H1 (cell line): Measurements from ENCODE around the gene ZNRF3. TPM values are rescaled to one million over a fixed set of nuclear protein-coding genes. Genes with fewer than 3 reads are reported as not detected.

ENCODE experiments used
- ATF3 ChIP-seq: IDR thresholded peaks from 2 replicates; pipeline ENCODE4 v1.6.1; 2011; ENCODE audit warnings: low read depth, mild to moderate bottlenecking, low read length; ENCODE audit not compliant: insufficient read depth
- BRCA1 ChIP-seq: IDR thresholded peaks from 2 replicates; pipeline ENCODE4 v1.6.1; 2012; ENCODE audit warnings: low read depth, low read length, improper control_type of control experiment
- CREB1 ChIP-seq: IDR thresholded peaks from 2 replicates; pipeline ENCODE4 v1.6.1; 2012; ENCODE audit warnings: inconsistent platforms
- CTCF ChIP-seq, 3 experiments: IDR thresholded peaks; 1 replicate in 2 of 3; 2 replicates in 1 of 3; pipeline versions ENCODE4 v1.5.1 to v1.6.1; 2011; ENCODE audit warnings: low read length in 3 of 3, mild to moderate bottlenecking in 3 of 3, inconsistent platforms in 2 of 3, low read depth in 1 of 3, moderate library complexity in 1 of 3; ENCODE audit not compliant: insufficient read depth in 1 of 3; ENCODE audit errors: control extremely low read depth in 1 of 3
- EGR1 ChIP-seq: IDR thresholded peaks from 2 replicates; pipeline ENCODE4 v1.6.1; 2011; ENCODE audit warnings: low read depth, low read length, borderline replicate concordance
- FOSL1 ChIP-seq: IDR thresholded peaks from 2 replicates; pipeline ENCODE4 v1.6.1; 2011; ENCODE audit warnings: mild to moderate bottlenecking, low read depth, low read length, moderate library complexity; ENCODE audit not compliant: insufficient read depth
- GABPA ChIP-seq: IDR thresholded peaks from 2 replicates; pipeline ENCODE4 v1.6.1; 2011; ENCODE audit warnings: mild to moderate bottlenecking, low read length, moderate library complexity, borderline replicate concordance; ENCODE audit not compliant: insufficient read depth
- JUND ChIP-seq: IDR thresholded peaks from 2 replicates; pipeline ENCODE4 v1.6.1; 2011; ENCODE audit warnings: mild to moderate bottlenecking, improper control_type of control experiment, low read length
- KDM4A ChIP-seq: IDR thresholded peaks from one replicate; pipeline ENCODE4 v1.7.1; 2012; ENCODE audit warnings: low read depth, mild to moderate bottlenecking, moderate library complexity, low read length, inconsistent platforms; ENCODE audit not compliant: severe bottlenecking
- KDM5A ChIP-seq: fragments of 200-600 bp; IDR thresholded peaks from 2 replicates; pipeline ENCODE4 v1.7.1; 2012; ENCODE audit warnings: mild to moderate bottlenecking, low read length, inconsistent platforms, mixed read lengths
- NANOG ChIP-seq: IDR thresholded peaks from 2 replicates; pipeline ENCODE4 v1.6.1; 2011; ENCODE audit warnings: low read length, low read depth, mild to moderate bottlenecking, inconsistent platforms; ENCODE audit not compliant: insufficient read depth, poor library complexity, severe bottlenecking
- POLR2A ChIP-seq, 2 experiments: IDR thresholded peaks; 1 replicate in 1 of 2; 2 replicates in 1 of 2; pipeline ENCODE4 v1.6.1; 2011; ENCODE audit warnings: low read depth in 2 of 2, low read length in 2 of 2, mild to moderate bottlenecking in 2 of 2; ENCODE audit errors: control extremely low read depth in 1 of 2
- POLR2AphosphoS5 ChIP-seq: IDR thresholded peaks from 2 replicates; pipeline ENCODE4 v1.6.1; 2011; ENCODE audit warnings: low read depth, low read length
- RBBP5 ChIP-seq: IDR thresholded peaks from 2 replicates; pipeline ENCODE4 v1.7.1; 2012; ENCODE audit warnings: low read depth, mild to moderate bottlenecking, inconsistent platforms, low read length, moderate library complexity, borderline replicate concordance
- SP4 ChIP-seq: IDR thresholded peaks from 2 replicates; pipeline ENCODE4 v1.6.1; 2012; ENCODE audit warnings: low read length, inconsistent platforms
- TAF1 ChIP-seq: IDR thresholded peaks from 2 replicates; pipeline ENCODE4 v1.6.1; 2011; ENCODE audit warnings: mild to moderate bottlenecking, low read depth, low read length
- TAF7 ChIP-seq: optimal IDR thresholded peaks from 2 replicates; pipeline ENCODE3; 2011; ENCODE audit warnings: low read depth, mild to moderate bottlenecking, inconsistent platforms, low read length, moderate library complexity, borderline replicate concordance
- TCF12 ChIP-seq: IDR thresholded peaks from 2 replicates; pipeline ENCODE4 v1.6.1; 2011; ENCODE audit warnings: low read depth, mild to moderate bottlenecking, low read length
- polyA plus RNA-seq, 7 experiments: library from polyadenylated mRNA; depleted of rRNA in 3 of 7; stranded (reverse) in 5 of 7; unstranded in 2 of 7; fragments of >200 nt in 5 of 7; fragments of 200-250 nt in 2 of 7; gene quantifications; 1 replicate in 5 of 7; 2 replicates in 1 of 7; 4 replicates in 1 of 7; pipeline versions ENCODE4 v1.2.1 to v1.2.3, GENCODE V29; 2011 to 2013; ENCODE audit warnings: missing spikeins in 2 of 7, mixed read lengths in 2 of 7
- total RNA-seq: library from RNA; stranded (reverse); fragmentation: NEBNext Ultra II Directional; extraction: Animal tissue kit (Norgen Biotek cat#: 25700); gene quantifications from 2 replicates; pipeline ENCODE4 v1.2.1, GENCODE V29; 2021

ZNRF3 gene
- total and polyA plus RNA-seq, 2 of the 8 experiments (the other 6 are each of a cell fraction or from before 2014, with no cell fraction given) = 14.1 to 21.7 TPM

- TF ChIP-seq CTCF (IDR thresholded peaks at IDR 0.05; ENCODE audit: control extremely low read depth in 1 of 3, insufficient read depth in 1 of 3, low read depth in 1 of 3, low read length in 3 of 3) (no peak), GABPA (no peak; the same call in 1 of the 2 replicates), JUND (no peak), TCF12 (no peak), SP4 (no peak), POLR2AphosphoS5 (peak; percentile 39; the same call in 1 of the 2 replicates), EGR1 (peak; percentile 36; the same call in 1 of the 2 replicates), RBBP5 (0 out of 2 replicates have a peak, but pooled peaks have one; percentile 46), NANOG (peak; percentile 2), ATF3 (no peak), BRCA1 (no peak), CREB1 (no peak), FOSL1 (no peak), KDM5A (no peak), TAF1 (peak; percentile 53), KDM4A (no peak), POLR2A (IDR thresholded peaks at IDR 0.05; ENCODE audit: control extremely low read depth in 1 of 2, low read depth in 2 of 2, low read length in 2 of 2) (no peak), TAF7 (peak; percentile 8)
Measured at GRCh38 chr22:29030618-29031226, 147.3 kb downstream of the ZNRF3 start (continued).
